ENCODE results near the gene ALDH16A1.
"Not testable (repeated sequence)": the region's sequence is repeated elsewhere in the genome, so short reads cannot be mapped to it uniquely, and the experiment has no call there.

ALDH16A1 gene

GRCh38 chr19:49455773-49456172 lies 2.7 kb downstream of the ALDH16A1 start:
- Histone ChIP-seq H3K9me3 (ENCODE audit: control insufficient read depth, insufficient read depth, low read length) (no peaks in the 10 kb centered on the region), H3K4me1 (ENCODE audit: insufficient read depth, low read length) (no peaks in the 10 kb centered on the region), H3K9ac (ENCODE audit: low read depth, low read length) (no peak overlapping the region), H3K36me3 (ENCODE audit: insufficient read depth, low read length) (no peaks in the 10 kb centered on the region)

- H3K9me3 ChIP-seq (ENCODE audit: control insufficient read depth, insufficient read depth, low read length): no peaks in the 10 kb centered on the region
- no peak overlapping the region for H3K9ac ChIP-seq (ENCODE audit: low read depth, low read length)
- no peaks in the 10 kb centered on the region for H3K4me1 ChIP-seq (ENCODE audit: insufficient read depth, low read length)
Observed at GRCh38 chr19:49456326-49456725, 3.3 kb downstream of the ALDH16A1 start.

GRCh38 chr19:49458567-49458903 lies 5.5 kb downstream of the ALDH16A1 start:
- no peaks in the 10 kb centered on the region for H3K9me3 ChIP-seq (ENCODE audit: control insufficient read depth, insufficient read depth, low read length)
- H3K4me1 ChIP-seq (ENCODE audit: insufficient read depth, low read length): no peaks in the 10 kb centered on the region
- H3K9ac ChIP-seq (ENCODE audit: low read depth, low read length): no peak overlapping the region
- no peaks in the 10 kb centered on the region; the same call in 1 of the 2 replicates for H3K36me3 ChIP-seq (ENCODE audit: insufficient read depth, low read length)

More at GRCh38 chr19:49456326-49456725, 3.3 kb downstream of the ALDH16A1 start:
- H3K36me3 ChIP-seq (ENCODE audit: insufficient read depth, low read length): no peaks in the 10 kb centered on the region

- Histone ChIP-seq H3K4me1 (ENCODE audit: insufficient read depth, low read length) (no peaks in the 10 kb centered on the region), H3K36me3 (ENCODE audit: insufficient read depth, low read length) (no peaks in the 10 kb centered on the region; the same call in 1 of the 2 replicates), H3K9ac (ENCODE audit: low read depth, low read length) (no peak overlapping the region), H3K9me3 (ENCODE audit: control insufficient read depth, insufficient read depth, low read length) (no peaks in the 10 kb centered on the region)
Observed at GRCh38 chr19:49459388-49459787, 6.4 kb downstream of the ALDH16A1 start.

- not testable (repeated sequence) for H3K9ac ChIP-seq (ENCODE audit: low read depth, low read length); H3K9me3 ChIP-seq (ENCODE audit: control insufficient read depth, insufficient read depth, low read length); H3K36me3 ChIP-seq (ENCODE audit: insufficient read depth, low read length); H3K4me1 ChIP-seq (ENCODE audit: insufficient read depth, low read length)
Observed at GRCh38 chr19:49461130-49461529, 8.1 kb downstream of the ALDH16A1 start.

- H3K9me3 ChIP-seq (ENCODE audit: control insufficient read depth, insufficient read depth, low read length): no peaks in the 10 kb centered on the region
- H3K4me1 ChIP-seq (ENCODE audit: insufficient read depth, low read length): no peaks in the 10 kb centered on the region
- no peaks in the 10 kb centered on the region; the same call in 1 of the 2 replicates for H3K36me3 ChIP-seq (ENCODE audit: insufficient read depth, low read length)
- no peak overlapping the region for H3K9ac ChIP-seq (ENCODE audit: low read depth, low read length)
Observed at GRCh38 chr19:49461656-49462055, 8.6 kb downstream of the ALDH16A1 start.

GRCh38 chr19:49462492-49462891 lies 9.5 kb downstream of the ALDH16A1 start:
- no peaks in the 10 kb centered on the region; the same call in 1 of the 2 replicates for H3K36me3 ChIP-seq (ENCODE audit: insufficient read depth, low read length)

GRCh38 chr19:49463960-49464740 lies 11.1 kb downstream of the ALDH16A1 start:
- Histone ChIP-seq H3K36me3 (ENCODE audit: insufficient read depth, low read length) (no peaks in the 10 kb centered on the region; the same call in 1 of the 2 replicates), H3K4me1 (ENCODE audit: insufficient read depth, low read length) (peaks cover 3% of the 10 kb centered on the region; the same call in 1 of the 2 replicates), H3K9me3 (ENCODE audit: control insufficient read depth, insufficient read depth, low read length) (no peaks in the 10 kb centered on the region), H3K9ac (ENCODE audit: low read depth, low read length) (no peak overlapping the region)

More at GRCh38 chr19:49462492-49462891, 9.5 kb downstream of the ALDH16A1 start:
- Histone ChIP-seq H3K4me1 (ENCODE audit: insufficient read depth, low read length) (no peaks in the 10 kb centered on the region), H3K9ac (ENCODE audit: low read depth, low read length) (no peak overlapping the region), H3K9me3 (ENCODE audit: control insufficient read depth, insufficient read depth, low read length) (no peaks in the 10 kb centered on the region)

- no peaks in the 10 kb centered on the region; the same call in 1 of the 2 replicates for H3K36me3 ChIP-seq (ENCODE audit: insufficient read depth, low read length)
- H3K9ac ChIP-seq (ENCODE audit: low read depth, low read length): no peak overlapping the region
- peaks cover 3% of the 10 kb centered on the region; the same call in 1 of the 2 replicates for H3K4me1 ChIP-seq (ENCODE audit: insufficient read depth, low read length)
- H3K9me3 ChIP-seq (ENCODE audit: control insufficient read depth, insufficient read depth, low read length): no peaks in the 10 kb centered on the region
Observed at GRCh38 chr19:49465371-49465770, 12.3 kb downstream of the ALDH16A1 start.

- peaks cover 3% of the 10 kb centered on the region; the same call in 1 of the 2 replicates for H3K4me1 ChIP-seq (ENCODE audit: insufficient read depth, low read length)
- H3K9ac ChIP-seq (ENCODE audit: low read depth, low read length): no peak overlapping the region
Observed at GRCh38 chr19:49468199-49468598, 15.2 kb downstream of the ALDH16A1 start.

GRCh38 chr19:49468746-49469447 lies 15.9 kb downstream of the ALDH16A1 start:
- Histone ChIP-seq H3K9me3 (ENCODE audit: control insufficient read depth, insufficient read depth, low read length) (no peaks in the 10 kb centered on the region), H3K4me1 (ENCODE audit: insufficient read depth, low read length) (peaks cover 7% of the 10 kb centered on the region; the same call in 1 of the 2 replicates), H3K9ac (ENCODE audit: low read depth, low read length) (no peak overlapping the region), H3K36me3 (ENCODE audit: insufficient read depth, low read length) (no peaks in the 10 kb centered on the region)

More at GRCh38 chr19:49468199-49468598, 15.2 kb downstream of the ALDH16A1 start:
- no peaks in the 10 kb centered on the region for H3K36me3 ChIP-seq (ENCODE audit: insufficient read depth, low read length)
- H3K9me3 ChIP-seq (ENCODE audit: control insufficient read depth, insufficient read depth, low read length): no peaks in the 10 kb centered on the region

- Histone ChIP-seq H3K9me3 (ENCODE audit: control insufficient read depth, insufficient read depth, low read length) (no peaks in the 10 kb centered on the region), H3K4me1 (ENCODE audit: insufficient read depth, low read length) (peaks cover 7% of the 10 kb centered on the region; the same call in 1 of the 2 replicates), H3K9ac (ENCODE audit: low read depth, low read length) (no peak overlapping the region), H3K36me3 (ENCODE audit: insufficient read depth, low read length) (no peaks in the 10 kb centered on the region)
Observed at GRCh38 chr19:49469828-49470614, 17.0 kb downstream of the ALDH16A1 start.

- H3K9me3 ChIP-seq (ENCODE audit: control insufficient read depth, insufficient read depth, low read length): no peaks in the 10 kb centered on the region
- H3K9ac ChIP-seq (ENCODE audit: low read depth, low read length): no peak overlapping the region
- H3K36me3 ChIP-seq (ENCODE audit: insufficient read depth, low read length): no peaks in the 10 kb centered on the region
- peaks cover 7% of the 10 kb centered on the region; the same call in 1 of the 2 replicates for H3K4me1 ChIP-seq (ENCODE audit: insufficient read depth, low read length)
Observed at GRCh38 chr19:49470615-49470978, 17.6 kb downstream of the ALDH16A1 start.

GRCh38 chr19:49472936-49473335 lies 19.9 kb downstream of the ALDH16A1 start:
- Histone ChIP-seq H3K36me3 (ENCODE audit: insufficient read depth, low read length) (no peaks in the 10 kb centered on the region), H3K4me1 (ENCODE audit: insufficient read depth, low read length) (peaks cover 7% of the 10 kb centered on the region; the same call in 1 of the 2 replicates), H3K9me3 (ENCODE audit: control insufficient read depth, insufficient read depth, low read length) (no peaks in the 10 kb centered on the region), H3K9ac (ENCODE audit: low read depth, low read length) (no peak overlapping the region)

All from ES-I3 (cell line).